Measurements from ENCODE around the gene KLK13. TPM values are rescaled to one million over a fixed set of nuclear protein-coding genes. Genes with fewer than 3 reads are reported as not detected.

The KLK13 gene
- polyA plus RNA-seq, 3 donors = not detected

- no peaks in the 10 kb centered on the region for H3K4me1 ChIP-seq (ENCODE audit: control insufficient read depth in 1 of 2, insufficient read depth in 2 of 2, low read length in 2 of 2)
- H3K27me3 Mint-ChIP-seq (ENCODE audit: low read depth in 3 of 3) = peaks cover 1 to 19% (median 9%) of the 10 kb centered on the region in 3 donors
- H3K79me2 ChIP-seq (ENCODE audit: insufficient read depth, low read length) = no peaks in the 10 kb centered on the region
- no peaks in the 10 kb centered on the region for H3K27me3 ChIP-seq (ENCODE audit: control insufficient read depth in 2 of 2, insufficient read depth in 2 of 2, low read length in 2 of 2)
- no peaks in the 10 kb centered on the region for H4K20me1 ChIP-seq (ENCODE audit: insufficient read depth, low read length)
- no peak overlapping the region for H3K9ac ChIP-seq (ENCODE audit: insufficient read depth, low read length, poor library complexity, severe bottlenecking)
- no peaks in the 10 kb centered on the region for H3K36me3 Mint-ChIP-seq
- intact Hi-C loops (cut with micrococcal nuclease) = no loop called here
- no peak overlapping the region for H3K27ac ChIP-seq (ENCODE audit: low read depth in 1 of 2, low read length in 2 of 2)
- no peak overlapping the region for H3K4me3 ChIP-seq (replicated peaks in 1 of 3; ENCODE audit: low read depth in 2 of 3, low read length in 3 of 3)
- H3K27ac Mint-ChIP-seq = no peak overlapping the region
- TF ChIP-seq CTCF (IDR thresholded peaks at IDR 0.05) = no peak
- H3K4me3 Mint-ChIP-seq = no peak overlapping the region
- no peak for DNase-seq
- no peaks in the 10 kb centered on the region for H3K36me3 ChIP-seq (replicated peaks in 1 of 2; ENCODE audit: control insufficient read depth in 1 of 2, insufficient read depth in 2 of 2, low read length in 2 of 2)
- no peaks in the 10 kb centered on the region for H3K4me1 Mint-ChIP-seq
- peaks cover 0 to 12% of the 10 kb centered on the region in 2 donors for H3K9me3 ChIP-seq (replicated peaks in 1 of 2; ENCODE audit: control insufficient read depth in 1 of 2, insufficient read depth in 1 of 2, low read length in 2 of 2)
- peaks cover 0 to 16% (median 10%) of the 10 kb centered on the region in 7 donors for H3K9me3 Mint-ChIP-seq
- no peak overlapping the region for H3K4me2 ChIP-seq (replicated peaks; ENCODE audit: extremely low read depth, low read length, poor library complexity, severe bottlenecking)
- 100% methylated on average over 2 of the region's 5 CpGs for WGBS (ENCODE audit: insufficient coverage)
- no peak overlapping the region for H2AFZ ChIP-seq (ENCODE audit: insufficient read depth, low read depth, low read length, poor library complexity, severe bottlenecking)
These were observed 11.1 kb upstream of the KLK13 start for GRCh38 chr19:51075998-51076397.

GRCh38 chr19:51071095-51071405, 6.2 kb upstream of the KLK13 start:
- Histone ChIP-seq H3K4me2 (replicated peaks; ENCODE audit: extremely low read depth, low read length, poor library complexity, severe bottlenecking) (no peak overlapping the region), H3K9me3 (replicated peaks in 1 of 2; ENCODE audit: control insufficient read depth in 1 of 2, insufficient read depth in 1 of 2, low read length in 2 of 2) (peaks cover 0 to 12% of the 10 kb centered on the region in 2 donors), H3K4me3 (replicated peaks in 1 of 3; ENCODE audit: low read depth in 2 of 3, low read length in 3 of 3) (no peak overlapping the region), H3K27me3 (ENCODE audit: control insufficient read depth in 2 of 2, insufficient read depth in 2 of 2, low read length in 2 of 2) (peaks cover 7 to 9% of the 10 kb centered on the region in 2 donors), H3K4me1 (ENCODE audit: control insufficient read depth in 1 of 2, insufficient read depth in 2 of 2, low read length in 2 of 2) (no peaks in the 10 kb centered on the region), H3K9ac (ENCODE audit: insufficient read depth, low read length, poor library complexity, severe bottlenecking) (no peak overlapping the region), H3K27ac (ENCODE audit: low read depth in 1 of 2, low read length in 2 of 2) (no peak overlapping the region), H3K79me2 (ENCODE audit: insufficient read depth, low read length) (no peaks in the 10 kb centered on the region), H4K20me1 (ENCODE audit: insufficient read depth, low read length) (no peaks in the 10 kb centered on the region), H2AFZ (ENCODE audit: insufficient read depth, low read depth, low read length, poor library complexity, severe bottlenecking) (no peak overlapping the region), H3K36me3 (replicated peaks in 1 of 2; ENCODE audit: control insufficient read depth in 1 of 2, insufficient read depth in 2 of 2, low read length in 2 of 2) (no peaks in the 10 kb centered on the region)
- no CpG with 5 or more reads among the region's 4 CpGs for WGBS (ENCODE audit: insufficient coverage)
- Mint-ChIP-seq H3K36me3 (no peaks in the 10 kb centered on the region), H3K27me3 (ENCODE audit: low read depth in 3 of 3) (peaks cover 11 to 25% (median 20%) of the 10 kb centered on the region in 3 donors), H3K4me1 (no peaks in the 10 kb centered on the region), H3K27ac (no peak overlapping the region), H3K9me3 (peaks cover 0 to 17% (median 10%) of the 10 kb centered on the region in 7 donors), H3K4me3 (no peak overlapping the region)
- TF ChIP-seq CTCF (IDR thresholded peaks at IDR 0.05) = no peak
- intact Hi-C loops (cut with micrococcal nuclease) = no loop called here
- no peak for DNase-seq
